Measurements from ENCODE around the gene KLC1. TPM values are rescaled to one million over a fixed set of nuclear protein-coding genes. Genes with fewer than 3 reads are reported as not detected.

KLC1 gene
- total and polyA plus RNA-seq, 2 of the 13 experiments (the other 11 are each of a cell fraction or from before 2014, with no cell fraction given) = 53.2 to 63.5 TPM

- TF ChIP-seq TRIM24 (CRISPR knock-in tag; IDR thresholded peaks at IDR 0.05) = no peak
- 0 out of 2 replicates have a peak, but pooled peaks have one; percentile 49 for TF ChIP-seq ZNF264 (CRISPR knock-in tag; IDR thresholded peaks at IDR 0.05)
- no peak for TF ChIP-seq ZNF180 (CRISPR knock-in tag; IDR thresholded peaks at IDR 0.05; ENCODE audit: borderline replicate concordance, low read depth)
- 0 out of 2 replicates have a peak, but pooled peaks have one; percentile 50 for TF ChIP-seq KAT7 (CRISPR knock-in tag; IDR thresholded peaks at IDR 0.05; ENCODE audit: borderline replicate concordance)
- TF ChIP-seq ZNF598 (CRISPR knock-in tag; IDR thresholded peaks at IDR 0.05; ENCODE audit: borderline replicate concordance) = no peak
- TF ChIP-seq MIXL1 (CRISPR knock-in tag; IDR thresholded peaks at IDR 0.05) = no peak
- TF ChIP-seq TGIF2 (CRISPR knock-in tag; IDR thresholded peaks at IDR 0.05) = no peak
- TF ChIP-seq RNF2 (conservative IDR thresholded peaks at IDR 0.05; ENCODE audit: low read depth) = 0 out of 2 replicates have a peak, but pooled peaks have one; percentile 42
- TF ChIP-seq SIX1 (CRISPR knock-in tag; IDR thresholded peaks at IDR 0.05; ENCODE audit: borderline replicate concordance) = no peak
- TF ChIP-seq TCF7 (IDR thresholded peaks at IDR 0.05; ENCODE audit: low read depth) = no peak
- no peak for TF ChIP-seq AFF4 (CRISPR knock-in tag; IDR thresholded peaks at IDR 0.05)
- TF ChIP-seq ZNF615 (CRISPR knock-in tag; IDR thresholded peaks at IDR 0.05; ENCODE audit: borderline replicate concordance) = no peak
- 0 out of 2 replicates have a peak, but pooled peaks have one; percentile 17 for TF ChIP-seq ARID5B (CRISPR knock-in tag; IDR thresholded peaks at IDR 0.05)
- no peak for TF ChIP-seq ZNF644 (CRISPR knock-in tag; IDR thresholded peaks at IDR 0.05; ENCODE audit: low read depth)
- TF ChIP-seq MAFG (CRISPR knock-in tag; IDR thresholded peaks at IDR 0.05) = peak; percentile 87
- TF ChIP-seq NAIF1 (CRISPR knock-in tag; IDR thresholded peaks at IDR 0.05; ENCODE audit: borderline replicate concordance) = no peak; the same call in 1 of the 2 replicates
- TF ChIP-seq PLRG1 (conservative IDR thresholded peaks at IDR 0.05) = no peak
- TF ChIP-seq SP5 (CRISPR knock-in tag; IDR thresholded peaks at IDR 0.05; ENCODE audit: borderline replicate concordance, low read depth) = no peak
- TF ChIP-seq ZBTB25 (CRISPR knock-in tag; IDR thresholded peaks at IDR 0.05) = no peak
- no peak for TF ChIP-seq MTF2 (CRISPR knock-in tag; IDR thresholded peaks at IDR 0.05; ENCODE audit: borderline replicate concordance)
- TF ChIP-seq NFE2 (CRISPR knock-in tag; IDR thresholded peaks at IDR 0.05) = no peak
Observed at GRCh38 chr14:103628221-103628683, 759 bp upstream of the KLC1 start (continued).

All from HepG2 (cell line).